Transverse colon (tissue), 4 donors: ENCODE results near the gene GPR21. TPM values are rescaled to one million over a fixed set of nuclear protein-coding genes. Genes with fewer than 3 reads are reported as not detected.

Experiments
- DNase-seq: peaks from one replicate; pipeline ENCODE4 v3.0.0-alpha.2; 2019
- H3K27ac ChIP-seq, 4 donors: fragments of 200-600 bp; sonication (generic); 2 replicates each; pipeline ENCODE4 v1.5.1; 2016 to 2018; ENCODE audit warnings: inconsistent platforms in 4 of 4
- H3K27me3 ChIP-seq: fragments of 200-600 bp; sonication (generic); 2 replicates; pipeline ENCODE4 v1.5.1; 2017; ENCODE audit warnings: inconsistent platforms
- H3K36me3 ChIP-seq, 4 donors: fragments of 200-600 bp; sonication (generic); 2 replicates each; pipeline ENCODE4 v1.5.1; 2017 to 2019; ENCODE audit warnings: inconsistent platforms in 4 of 4
- H3K4me1 ChIP-seq, 4 donors: fragments of 200-600 bp; sonication (generic); 2 replicates each; pipeline ENCODE4 v1.5.1; 2017 to 2020; ENCODE audit warnings: inconsistent platforms in 4 of 4
- H3K4me3 ChIP-seq, 4 donors: fragments of 200-600 bp; sonication (generic); 1 replicate in 1 of 4; 2 replicates in 3 of 4; pipeline versions ENCODE4 v1.5.1 to v1.6.1; 2017 to 2019; ENCODE audit warnings: inconsistent platforms in 4 of 4
- H3K9me3 ChIP-seq, 2 donors: fragments of 200-600 bp; sonication (generic); 2 replicates each; pipeline ENCODE4 v1.5.1; 2017 to 2019; ENCODE audit warnings: inconsistent platforms in 2 of 2
- EP300 ChIP-seq: sonication (generic); formaldehyde crosslinking; IDR thresholded peaks from one replicate; pipeline ENCODE4 v1.6.1; 2017; ENCODE audit warnings: antibody characterized with exemption, low read depth
- POLR2A ChIP-seq: fragments of 450-650 bp; IDR thresholded peaks from one replicate; pipeline ENCODE4 v1.6.1; 2016; ENCODE audit warnings: antibody characterized with exemption, mild to moderate bottlenecking, moderate library complexity
- POLR2AphosphoS5 ChIP-seq, 3 donors: sonication (generic); formaldehyde crosslinking; IDR thresholded peaks; one replicate each; pipeline ENCODE4 v1.6.1; 2016; ENCODE audit warnings: antibody characterized with exemption in 3 of 3
- WGBS, 2 donors: methylation state at CpG; one replicate each; pipeline ENCODE4 v1.1.5; 2018; ENCODE audit warnings: low coverage in 1 of 2; 5-methylcytosine and 5-hydroxymethylcytosine counted together
- in situ Hi-C, 4 donors: fragments of 200-750 bp; cut with MboI; loops; one replicate each; pipeline versions ENCODE4 v1.15.0 to v1.15.1; 2017; ENCODE audit warnings: low sequenced_read_pairs in 3 of 4, low pct_ligation_motif_present in 1 of 4, low pct_unique_long_range_greater_than_20kb in 1 of 4
- intact Hi-C: fragments of 100-400 bp; cut with DNase I; formaldehyde crosslinking; loops from one replicate; pipeline ENCODE4 v1.15.1; 2023; ENCODE audit warnings: low total_unique reads
- total RNA-seq, 4 donors: library from RNA; depleted of rRNA; stranded (reverse); fragments of >200 nt; gene quantifications; one replicate each; pipeline ENCODE4 v1.1.0, GENCODE V29; 2016
- TF ChIP-seq, protein P1 (sequence below), 5 experiments: fragments of 200-600 bp in 3 of 5; fragments of 450-650 bp in 2 of 5; sonication (generic) in 3 of 5; IDR thresholded peaks; 1 replicate in 2 of 5; 2 replicates in 3 of 5; pipeline ENCODE4 v1.5.1; 2016 to 2017; ENCODE audit warnings: antibody characterized with exemption in 5 of 5, inconsistent platforms in 3 of 5, mild to moderate bottlenecking in 2 of 5, moderate library complexity in 1 of 5

GPR21 gene
- total RNA-seq, 4 donors from 2014 or later, result 3.0 TPM; not detected in 3

DNA sequence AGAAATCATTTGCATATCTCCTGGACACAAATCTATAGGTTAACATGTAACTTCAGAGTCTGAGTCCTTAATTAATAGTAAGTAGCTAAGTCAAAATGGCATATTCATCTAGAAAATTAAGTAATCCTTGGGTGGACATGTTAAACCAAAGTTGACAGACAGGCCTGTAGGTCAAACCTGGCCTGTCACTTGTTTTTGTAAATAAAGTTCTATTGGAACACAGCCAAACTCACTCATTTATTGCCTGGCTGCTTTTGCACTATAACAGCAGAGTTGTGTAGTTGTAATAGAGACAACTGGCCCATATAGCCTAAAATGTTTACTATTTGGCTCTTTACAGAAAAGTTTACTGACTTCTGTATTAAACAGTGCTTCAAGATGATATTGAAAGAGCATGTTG, 24.6 kb upstream of the GPR21 start:
- Histone ChIP-seq H3K4me3 (no peak overlapping the region), H3K27ac (no peak overlapping the region), H3K27me3 (no peaks in the 10 kb centered on the region), H3K4me1 (peaks cover 0 to 5% (median 0%) of the 10 kb centered on the region in 4 donors), H3K9me3 (no peaks in the 10 kb centered on the region), H3K36me3 (peaks cover 0 to 24% (median 6%) of the 10 kb centered on the region in 4 donors)
- no peak for DNase-seq
- TF ChIP-seq POLR2A (no peak), EP300 (no peak), POLR2AphosphoS5 (IDR thresholded peaks at IDR 0.05) (no peak)
- intact Hi-C loops, result no loop called here
- in situ Hi-C loops, result no loop called here

DNA sequence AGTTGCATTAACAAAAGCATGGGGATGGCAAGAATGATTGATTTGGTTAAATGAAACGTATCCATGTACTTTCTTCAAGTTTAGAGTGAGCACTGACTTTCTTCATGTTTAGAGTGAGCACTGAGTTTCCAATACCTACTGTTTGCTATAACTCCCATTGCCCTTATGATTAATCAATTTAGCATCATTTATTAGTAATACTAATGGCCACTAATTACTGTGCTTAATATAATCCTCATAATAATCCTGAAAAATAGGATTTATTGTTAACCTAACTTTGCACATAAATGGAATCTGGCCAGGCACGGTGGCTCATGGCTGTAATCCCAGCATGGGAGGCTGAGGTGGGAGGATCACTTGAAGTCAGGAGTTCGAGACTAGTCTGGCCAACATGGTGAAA, 22.1 kb upstream of the GPR21 start:
- Histone ChIP-seq H3K27ac (no peak overlapping the region), H3K36me3 (peaks cover 0 to 34% (median 13%) of the 10 kb centered on the region in 4 donors), H3K4me3 (no peak overlapping the region), H3K27me3 (no peaks in the 10 kb centered on the region), H3K9me3 (no peaks in the 10 kb centered on the region), H3K4me1 (peaks cover 0 to 5% (median 0%) of the 10 kb centered on the region in 4 donors)
- TF ChIP-seq POLR2A (no peak), POLR2AphosphoS5 (IDR thresholded peaks at IDR 0.05) (no peak), EP300 (no peak)
- TF ChIP-seq, protein P1, sequence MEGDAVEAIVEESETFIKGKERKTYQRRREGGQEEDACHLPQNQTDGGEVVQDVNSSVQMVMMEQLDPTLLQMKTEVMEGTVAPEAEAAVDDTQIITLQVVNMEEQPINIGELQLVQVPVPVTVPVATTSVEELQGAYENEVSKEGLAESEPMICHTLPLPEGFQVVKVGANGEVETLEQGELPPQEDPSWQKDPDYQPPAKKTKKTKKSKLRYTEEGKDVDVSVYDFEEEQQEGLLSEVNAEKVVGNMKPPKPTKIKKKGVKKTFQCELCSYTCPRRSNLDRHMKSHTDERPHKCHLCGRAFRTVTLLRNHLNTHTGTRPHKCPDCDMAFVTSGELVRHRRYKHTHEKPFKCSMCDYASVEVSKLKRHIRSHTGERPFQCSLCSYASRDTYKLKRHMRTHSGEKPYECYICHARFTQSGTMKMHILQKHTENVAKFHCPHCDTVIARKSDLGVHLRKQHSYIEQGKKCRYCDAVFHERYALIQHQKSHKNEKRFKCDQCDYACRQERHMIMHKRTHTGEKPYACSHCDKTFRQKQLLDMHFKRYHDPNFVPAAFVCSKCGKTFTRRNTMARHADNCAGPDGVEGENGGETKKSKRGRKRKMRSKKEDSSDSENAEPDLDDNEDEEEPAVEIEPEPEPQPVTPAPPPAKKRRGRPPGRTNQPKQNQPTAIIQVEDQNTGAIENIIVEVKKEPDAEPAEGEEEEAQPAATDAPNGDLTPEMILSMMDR (IDR thresholded peaks at IDR 0.05), result no peak
- DNase-seq, result no peak
- intact Hi-C loops, result no loop called here
- in situ Hi-C loops, result no loop called here
- 91 to 96% methylated on average over 3 of the region's 3 CpGs for WGBS, 2 donors

DNA sequence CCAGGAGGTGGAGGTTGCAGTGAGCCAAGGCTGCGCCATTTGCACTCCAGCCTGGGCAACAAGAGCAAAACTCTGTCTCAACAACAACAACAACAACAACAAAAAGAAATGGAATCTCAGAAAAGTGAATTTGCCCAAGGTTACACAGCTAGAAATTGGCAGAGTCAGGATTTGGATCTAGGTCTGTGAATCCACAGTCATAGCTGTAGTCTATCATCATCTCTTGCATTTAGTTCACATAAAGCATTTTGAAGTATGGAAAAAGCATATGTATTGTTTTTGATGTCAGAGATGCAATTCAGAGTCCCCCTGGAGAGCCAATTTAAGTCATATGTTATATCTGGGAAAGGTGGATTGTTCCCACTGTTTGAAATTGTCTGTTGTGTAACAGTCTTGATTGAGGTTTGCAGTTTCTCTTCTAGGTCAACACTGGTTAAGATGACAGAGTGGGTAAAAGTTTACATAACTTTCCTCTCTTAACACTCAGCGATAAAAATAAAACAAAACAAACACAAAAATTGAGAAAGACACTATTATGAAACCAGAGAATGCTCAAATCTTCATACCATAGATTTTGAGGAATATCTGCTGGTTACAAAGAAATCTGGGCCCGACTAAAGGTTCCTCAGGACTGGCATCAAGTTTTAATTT, 21.5 kb upstream of the GPR21 start:
- no peak overlapping the region for H3K4me3 ChIP-seq
- TF ChIP-seq POLR2A, result no peak
- TF ChIP-seq, protein P1 (IDR thresholded peaks at IDR 0.05), result no peak
- no peak for TF ChIP-seq EP300
- TF ChIP-seq POLR2AphosphoS5 (IDR thresholded peaks at IDR 0.05), result no peak
- peaks cover 0 to 5% (median 0%) of the 10 kb centered on the region in 4 donors for H3K4me1 ChIP-seq
- H3K27me3 ChIP-seq, result no peaks in the 10 kb centered on the region
- in situ Hi-C loops (no loop called here), intact Hi-C loops (no loop called here)
- no peaks in the 10 kb centered on the region for H3K9me3 ChIP-seq
- H3K27ac ChIP-seq, result no peak overlapping the region
- DNase-seq, result no peak
- H3K36me3 ChIP-seq, result peaks cover 0 to 34% (median 15%) of the 10 kb centered on the region in 4 donors
- WGBS, 2 donors, result 92% methylated on average over 2 to 3 of the region's 3 CpGs

DNA sequence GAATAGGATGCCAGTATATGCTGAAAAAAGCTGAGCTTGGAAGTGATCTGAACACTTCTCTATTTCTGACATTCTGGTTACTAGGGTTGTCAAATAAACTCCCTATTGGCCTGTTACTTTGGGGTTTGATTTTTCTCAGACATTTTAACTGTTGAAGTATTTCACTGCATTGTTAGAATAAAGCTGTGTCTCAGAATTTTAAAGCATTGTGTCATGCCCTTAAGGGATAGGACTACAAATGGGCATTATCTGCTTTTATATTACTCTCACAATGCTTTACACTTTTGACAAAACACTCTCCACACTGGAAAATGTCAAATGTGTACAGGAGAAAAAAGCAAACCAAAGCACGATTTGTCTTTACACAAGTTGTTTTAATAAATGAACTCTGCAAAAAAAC, 16.8 kb upstream of the GPR21 start:
- in situ Hi-C loops, result no loop called here

More for the DNA sequence above, 16.8 kb upstream of the GPR21 start:
- Histone ChIP-seq H3K9me3 (no peaks in the 10 kb centered on the region), H3K27me3 (no peaks in the 10 kb centered on the region), H3K4me3 (no peak overlapping the region), H3K4me1 (no peaks in the 10 kb centered on the region), H3K36me3 (peaks cover 0 to 52% (median 21%) of the 10 kb centered on the region in 4 donors), H3K27ac (no peak overlapping the region)
- 83 to 86% methylated on average over 1 of the region's 1 CpG for WGBS, 2 donors
- intact Hi-C loops, result no loop called here
- no peak for DNase-seq
- TF ChIP-seq POLR2AphosphoS5 (IDR thresholded peaks at IDR 0.05) (no peak), EP300 (no peak), POLR2A (no peak)
- TF ChIP-seq, protein P1 (IDR thresholded peaks at IDR 0.05), result no peak
